ENCODE data around the gene ATP6V1A.
A peak's percentile ranks its signal among the peaks of the same experiment; 100 is the strongest.
"Not testable (repeated sequence)": the region's sequence is repeated elsewhere in the genome, so short reads cannot be mapped to it uniquely, and the experiment has no call there.

ATP6V1A gene

DNA sequence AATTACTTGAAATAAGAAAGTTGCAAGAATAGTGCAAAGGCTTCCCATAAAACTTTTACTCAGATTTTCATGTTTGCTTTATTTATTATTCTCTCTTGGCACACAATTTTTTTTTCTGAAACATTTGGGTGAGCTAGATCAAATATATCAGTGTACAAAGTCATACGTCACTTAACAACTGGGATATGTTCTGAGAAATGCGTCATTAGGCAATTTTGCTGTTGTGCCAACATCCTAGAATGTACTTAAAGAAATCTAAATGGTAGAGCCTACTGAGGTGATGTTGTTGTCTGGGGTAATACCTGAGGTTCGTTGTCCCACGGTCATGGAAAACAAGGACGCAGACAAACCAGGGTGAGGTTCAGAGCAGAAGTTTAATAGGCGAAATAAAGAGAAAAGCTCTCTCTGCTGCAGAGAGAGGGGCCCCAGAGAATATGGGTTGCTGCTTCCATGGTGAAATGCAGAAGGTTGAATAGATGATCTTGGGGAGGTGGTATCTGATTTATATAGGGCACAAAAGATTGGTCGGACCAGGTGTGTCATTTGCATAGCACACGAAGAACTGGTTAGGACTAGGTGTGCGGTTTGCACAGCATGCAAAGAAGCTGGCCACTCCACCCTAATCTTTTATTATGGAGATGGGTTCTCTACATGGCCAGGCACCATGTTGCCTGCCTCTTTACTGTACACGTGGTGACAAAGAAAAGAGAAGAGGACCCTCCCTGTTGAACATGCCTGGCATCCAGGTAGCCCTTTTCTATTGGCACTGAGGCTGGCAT, 82.9 kb downstream of the ATP6V1A start:
- no peak overlapping the region for H3K4me3 Mint-ChIP-seq
- peaks cover 6% of the 10 kb centered on the region for H3K9me3 Mint-ChIP-seq
- ATAC-seq, result no peak
- no peaks in the 10 kb centered on the region for H3K36me3 Mint-ChIP-seq (ENCODE audit: low read depth)
- no peaks in the 10 kb centered on the region for H3K27me3 Mint-ChIP-seq
- DNase-seq, result no peak
- H3K4me1 Mint-ChIP-seq, result peaks cover 27% of the 10 kb centered on the region
- H3K27ac Mint-ChIP-seq, result no peak overlapping the region

- DNase-seq, result no peak
- ATAC-seq, result no peak
- no peak overlapping the region for H3K27ac Mint-ChIP-seq
- H3K27me3 Mint-ChIP-seq, result no peaks in the 10 kb centered on the region
- H3K4me1 Mint-ChIP-seq, result peaks cover 25% of the 10 kb centered on the region
- H3K9me3 Mint-ChIP-seq, result peaks cover 6% of the 10 kb centered on the region
- no peak overlapping the region for H3K4me3 Mint-ChIP-seq
- no peaks in the 10 kb centered on the region for H3K36me3 Mint-ChIP-seq (ENCODE audit: low read depth)
Measured at GRCh38 chr3:113831103-113831355, 84.2 kb downstream of the ATP6V1A start.

- DNase-seq, result no peak
- H3K4me1 Mint-ChIP-seq, result peaks cover 25% of the 10 kb centered on the region
- no peaks in the 10 kb centered on the region for H3K36me3 Mint-ChIP-seq (ENCODE audit: low read depth)
- peaks cover 6% of the 10 kb centered on the region for H3K9me3 Mint-ChIP-seq
- H3K27me3 Mint-ChIP-seq, result no peaks in the 10 kb centered on the region
- H3K27ac Mint-ChIP-seq, result no peak overlapping the region
- peak; percentile 49 for ATAC-seq
- no peak overlapping the region for H3K4me3 Mint-ChIP-seq
Measured at GRCh38 chr3:113832477-113833164, 85.8 kb downstream of the ATP6V1A start.

GRCh38 chr3:113834983-113835382, 88.1 kb downstream of the ATP6V1A start:
- peaks cover 6% of the 10 kb centered on the region for H3K9me3 Mint-ChIP-seq
- no peaks in the 10 kb centered on the region for H3K27me3 Mint-ChIP-seq
- H3K36me3 Mint-ChIP-seq (ENCODE audit: low read depth), result no peaks in the 10 kb centered on the region
- H3K4me3 Mint-ChIP-seq, result no peak overlapping the region
- H3K27ac Mint-ChIP-seq, result no peak overlapping the region
- DNase-seq (no peak), ATAC-seq (no peak)
- H3K4me1 Mint-ChIP-seq, result peaks cover 26% of the 10 kb centered on the region

- Mint-ChIP-seq H3K27me3 (no peaks in the 10 kb centered on the region), H3K27ac (no peak within 1 kb of the TSS), H3K4me3 (peak within 1 kb of the TSS; percentile 73), H3K36me3 (ENCODE audit: low read depth) (no peaks in the 10 kb centered on the region), H3K4me1 (peaks cover 7% of the 10 kb centered on the region), H3K9me3 (no peaks in the 10 kb centered on the region)
- ATAC-seq (peak; percentile 98), DNase-seq (peak; percentile 86)
Measured at GRCh38 chr3:113838631-113839209, 91.9 kb downstream of the ATP6V1A start, which contains the start of gene GRAMD1C. TSS of gene GRAMD1C (plus strand) at chr3:113838788. CDS start at chr3:113838910, 122 bp downstream.

DNA sequence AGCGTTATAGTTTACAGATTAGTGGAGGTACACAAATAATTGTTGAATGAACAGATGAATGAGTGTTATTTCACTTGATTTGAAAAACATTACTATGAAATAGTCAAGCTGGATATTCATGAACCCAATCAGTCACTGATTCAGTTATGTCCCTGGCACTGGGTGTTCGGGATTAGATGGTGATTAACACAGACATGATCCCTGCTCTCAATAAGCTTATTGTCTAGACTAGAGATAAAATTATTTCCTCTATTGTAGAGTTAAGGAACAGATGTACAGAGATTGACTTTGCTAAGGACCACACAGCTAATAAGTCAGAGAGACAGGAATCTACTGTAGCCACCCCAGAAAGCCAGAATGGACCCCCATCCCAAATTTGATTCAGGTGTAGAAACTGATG, 92.7 kb downstream of the ATP6V1A start:
- Mint-ChIP-seq H3K4me1 (peaks cover 7% of the 10 kb centered on the region), H3K36me3 (ENCODE audit: low read depth) (no peaks in the 10 kb centered on the region), H3K4me3 (peak overlapping the region; percentile 73), H3K9me3 (no peaks in the 10 kb centered on the region), H3K27ac (no peak overlapping the region), H3K27me3 (no peaks in the 10 kb centered on the region)
- no peak for DNase-seq
- ATAC-seq, result no peak

DNA sequence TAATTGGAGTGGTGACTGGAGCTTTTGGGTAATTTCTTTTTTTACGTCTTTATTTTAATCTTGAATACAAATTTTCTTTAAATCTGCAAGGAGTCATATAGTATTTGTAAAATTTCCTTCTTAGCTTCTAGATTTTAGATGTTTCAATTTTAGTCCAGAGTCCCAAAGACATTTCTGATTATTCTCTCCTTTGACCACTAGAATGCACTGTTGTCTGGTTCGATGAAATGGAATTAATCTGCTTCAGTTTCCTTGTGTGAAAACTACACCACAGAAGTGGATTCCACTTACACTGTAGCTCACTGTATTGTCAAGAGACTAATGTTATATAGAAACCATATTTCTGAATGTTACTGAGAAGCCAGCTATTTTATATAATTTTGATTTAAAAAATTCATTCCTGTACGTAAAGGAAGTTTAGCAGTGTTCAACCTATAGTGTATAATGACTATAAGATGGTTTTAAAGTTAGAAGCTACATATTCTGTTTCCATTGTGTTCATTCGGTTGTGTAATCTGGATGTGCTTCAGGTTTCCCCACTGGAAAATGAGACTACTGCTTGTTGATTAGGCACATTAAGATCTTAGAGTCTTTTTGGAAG, 97.9 kb downstream of the ATP6V1A start:
- ATAC-seq (no peak), DNase-seq (no peak)
- Mint-ChIP-seq H3K36me3 (ENCODE audit: low read depth) (no peaks in the 10 kb centered on the region), H3K4me3 (no peak overlapping the region), H3K4me1 (no peaks in the 10 kb centered on the region), H3K9me3 (no peaks in the 10 kb centered on the region), H3K27ac (no peak overlapping the region), H3K27me3 (no peaks in the 10 kb centered on the region)

DNA sequence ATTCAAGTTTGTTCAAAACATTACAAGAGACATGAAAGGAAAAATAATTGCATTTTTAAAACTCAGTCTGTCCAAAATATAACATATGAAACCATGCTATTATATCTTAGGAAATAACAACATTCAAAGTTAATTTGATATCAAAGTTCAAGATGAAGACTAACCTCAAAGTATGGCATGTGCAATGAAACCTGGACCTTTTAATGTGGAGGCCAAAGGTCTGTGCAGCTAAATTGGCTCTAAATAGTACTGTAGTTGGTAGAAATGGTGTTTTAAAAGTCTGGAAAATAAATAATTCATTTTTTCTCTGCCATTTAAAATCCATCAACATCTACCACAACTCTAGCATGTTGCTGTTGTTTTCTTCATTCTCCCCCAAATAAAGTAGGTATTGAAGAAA, 100.4 kb downstream of the ATP6V1A start:
- Mint-ChIP-seq H3K27ac (no peak overlapping the region), H3K9me3 (no peaks in the 10 kb centered on the region), H3K4me1 (no peaks in the 10 kb centered on the region), H3K4me3 (no peak overlapping the region), H3K36me3 (ENCODE audit: low read depth) (no peaks in the 10 kb centered on the region), H3K27me3 (no peaks in the 10 kb centered on the region)
- ATAC-seq (no peak), DNase-seq (no peak)

DNA sequence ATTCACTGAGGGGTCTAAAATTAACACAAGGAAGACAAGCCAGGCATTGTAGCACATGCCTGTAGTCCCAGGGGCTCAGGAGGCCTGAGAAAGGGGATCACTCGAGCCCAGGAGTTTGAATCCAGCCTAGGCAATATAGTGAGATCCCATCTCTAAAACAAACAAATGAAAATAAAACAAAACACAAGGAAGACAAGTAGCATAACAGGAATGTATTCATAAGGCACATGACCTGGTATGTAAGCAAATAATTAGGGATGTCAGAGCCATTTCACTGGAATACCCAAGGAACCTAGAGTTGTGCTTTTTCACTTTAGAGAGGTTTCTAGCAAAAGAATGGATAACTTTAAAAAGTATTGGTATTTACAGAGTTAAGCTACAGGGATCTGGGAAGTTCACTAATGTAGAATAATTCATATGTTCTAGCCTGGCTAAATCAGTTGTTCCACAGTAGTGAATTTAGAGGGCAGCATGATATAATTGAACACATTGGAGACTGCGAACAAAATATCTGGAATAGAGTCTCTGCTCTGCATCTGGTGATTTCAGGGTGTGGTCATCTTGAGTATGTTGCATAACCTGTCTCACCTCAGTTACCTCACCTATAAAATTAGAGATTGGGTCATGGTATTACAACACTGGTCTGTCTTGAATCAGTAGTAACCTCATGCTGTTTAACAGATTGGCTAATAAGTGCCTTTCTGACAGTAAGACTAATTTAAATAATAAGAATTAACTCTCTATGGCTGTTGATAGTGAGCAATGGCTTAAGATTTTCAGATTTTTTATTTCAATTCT, 101.0 kb downstream of the ATP6V1A start:
- no peak for ATAC-seq
- no peak for DNase-seq
- Mint-ChIP-seq H3K27me3 (no peaks in the 10 kb centered on the region), H3K9me3 (no peaks in the 10 kb centered on the region), H3K4me1 (no peaks in the 10 kb centered on the region), H3K4me3 (no peak overlapping the region), H3K36me3 (ENCODE audit: low read depth) (no peaks in the 10 kb centered on the region), H3K27ac (no peak overlapping the region)

GRCh38 chr3:113849071-113849470, 102.2 kb downstream of the ATP6V1A start:
- H3K27ac Mint-ChIP-seq; H3K36me3 Mint-ChIP-seq (ENCODE audit: low read depth); ATAC-seq; H3K27me3 Mint-ChIP-seq; DNase-seq; H3K4me1 Mint-ChIP-seq; H3K4me3 Mint-ChIP-seq; H3K9me3 Mint-ChIP-seq: not testable (repeated sequence)

DNA sequence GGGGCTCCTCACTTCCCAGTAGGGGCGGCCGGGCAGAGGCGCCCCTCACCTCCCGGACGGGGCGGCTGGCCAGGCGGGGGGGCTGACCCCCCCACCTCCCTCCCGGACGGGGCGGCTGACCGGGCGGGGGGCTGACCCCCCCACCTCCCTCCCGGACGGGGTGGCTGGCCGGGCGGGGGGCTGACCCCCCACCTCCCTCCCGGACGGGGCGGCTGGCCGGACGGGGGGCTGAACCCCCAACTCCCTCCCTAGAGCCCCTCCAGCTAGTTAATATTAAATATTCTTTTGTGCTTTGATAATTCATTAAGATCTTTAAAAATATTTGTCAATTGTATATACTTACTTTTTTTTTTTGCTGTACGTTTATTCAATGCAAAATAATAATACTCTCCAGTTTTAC, 103.0 kb downstream of the ATP6V1A start:
- H3K36me3 Mint-ChIP-seq (ENCODE audit: low read depth); H3K9me3 Mint-ChIP-seq; ATAC-seq; H3K4me1 Mint-ChIP-seq; H3K27me3 Mint-ChIP-seq; H3K27ac Mint-ChIP-seq; DNase-seq; H3K4me3 Mint-ChIP-seq: not testable (repeated sequence)

- H3K9me3 Mint-ChIP-seq; DNase-seq; H3K36me3 Mint-ChIP-seq (ENCODE audit: low read depth): not testable (repeated sequence)
Measured at GRCh38 chr3:113850391-113850790, 103.6 kb downstream of the ATP6V1A start.

DNA sequence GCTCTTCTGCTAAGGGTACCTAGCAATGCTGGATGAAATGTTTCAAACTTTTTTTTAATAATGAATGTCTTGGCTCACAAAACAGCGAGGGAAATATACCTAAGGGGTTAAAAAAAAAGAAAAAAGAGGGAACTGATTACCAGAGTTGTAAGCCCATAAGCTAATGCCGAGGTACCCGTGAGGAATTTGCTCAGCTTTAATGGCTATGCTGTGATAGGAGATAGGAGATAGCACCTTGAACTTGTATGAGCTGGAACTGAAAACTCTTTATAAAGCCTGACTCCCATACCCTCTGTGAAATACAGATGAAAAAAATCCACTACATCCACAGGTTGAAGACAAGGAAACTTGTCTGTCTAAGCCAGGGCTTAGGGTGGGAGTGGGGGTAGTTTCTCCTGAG, 105.7 kb downstream of the ATP6V1A start:
- no peaks in the 10 kb centered on the region for H3K27me3 Mint-ChIP-seq
- no peak overlapping the region for H3K27ac Mint-ChIP-seq
- H3K36me3 Mint-ChIP-seq (ENCODE audit: low read depth), result no peaks in the 10 kb centered on the region
- ATAC-seq, result no peak
- no peak overlapping the region for H3K4me3 Mint-ChIP-seq
- H3K4me1 Mint-ChIP-seq, result no peaks in the 10 kb centered on the region
- no peak for DNase-seq
- H3K9me3 Mint-ChIP-seq, result no peaks in the 10 kb centered on the region

More at GRCh38 chr3:113850391-113850790, 103.6 kb downstream of the ATP6V1A start:
- not testable (repeated sequence) for H3K27me3 Mint-ChIP-seq, ATAC-seq, H3K27ac Mint-ChIP-seq, H3K4me3 Mint-ChIP-seq, H3K4me1 Mint-ChIP-seq
